Measurements from ENCODE around the gene KIF6.

Gene KIF6

DNA sequence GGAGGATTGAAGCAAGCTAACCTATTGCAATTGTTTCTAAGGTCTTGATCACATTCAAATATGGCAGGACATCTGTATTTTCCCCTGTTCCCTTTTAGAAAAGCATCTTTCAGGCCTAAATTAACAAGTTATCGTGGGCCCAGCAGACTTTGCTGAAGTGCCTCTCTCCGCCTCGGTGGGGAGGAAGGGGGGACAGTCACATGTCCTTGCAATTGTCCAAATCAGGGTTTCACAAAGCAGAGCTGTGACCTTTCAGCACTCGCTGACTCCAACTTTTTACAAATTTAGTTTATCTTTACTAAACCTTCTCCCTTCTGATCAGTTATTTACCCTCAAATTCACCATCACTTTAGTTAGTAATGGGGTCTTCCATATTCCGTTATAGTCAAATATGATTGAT is 328.4 kb downstream of the KIF6 start:
- no peak overlapping the region for H3K27ac ChIP-seq (replicated peaks)
- DNase-seq (ENCODE audit: low read depth in 1 of 2, low spot score in 1 of 2) = no peak
- TF ChIP-seq SPI1 (IDR thresholded peaks at IDR 0.05; ENCODE audit: borderline replicate concordance, low read depth) = no peak
- no peak for TF ChIP-seq REST (IDR thresholded peaks at IDR 0.05; ENCODE audit: insufficient replicate concordance, low read depth)
- TF ChIP-seq GABPA (IDR thresholded peaks at IDR 0.05; ENCODE audit: low read depth) = no peak
- TF ChIP-seq, protein P1, sequence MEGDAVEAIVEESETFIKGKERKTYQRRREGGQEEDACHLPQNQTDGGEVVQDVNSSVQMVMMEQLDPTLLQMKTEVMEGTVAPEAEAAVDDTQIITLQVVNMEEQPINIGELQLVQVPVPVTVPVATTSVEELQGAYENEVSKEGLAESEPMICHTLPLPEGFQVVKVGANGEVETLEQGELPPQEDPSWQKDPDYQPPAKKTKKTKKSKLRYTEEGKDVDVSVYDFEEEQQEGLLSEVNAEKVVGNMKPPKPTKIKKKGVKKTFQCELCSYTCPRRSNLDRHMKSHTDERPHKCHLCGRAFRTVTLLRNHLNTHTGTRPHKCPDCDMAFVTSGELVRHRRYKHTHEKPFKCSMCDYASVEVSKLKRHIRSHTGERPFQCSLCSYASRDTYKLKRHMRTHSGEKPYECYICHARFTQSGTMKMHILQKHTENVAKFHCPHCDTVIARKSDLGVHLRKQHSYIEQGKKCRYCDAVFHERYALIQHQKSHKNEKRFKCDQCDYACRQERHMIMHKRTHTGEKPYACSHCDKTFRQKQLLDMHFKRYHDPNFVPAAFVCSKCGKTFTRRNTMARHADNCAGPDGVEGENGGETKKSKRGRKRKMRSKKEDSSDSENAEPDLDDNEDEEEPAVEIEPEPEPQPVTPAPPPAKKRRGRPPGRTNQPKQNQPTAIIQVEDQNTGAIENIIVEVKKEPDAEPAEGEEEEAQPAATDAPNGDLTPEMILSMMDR (IDR thresholded peaks at IDR 0.05; ENCODE audit: insufficient read depth, low read length) = no peak
- TF ChIP-seq POLR2AphosphoS5 (IDR thresholded peaks at IDR 0.05; ENCODE audit: low read depth) = no peak
- peaks cover 6% of the 10 kb centered on the region for H3K27me3 ChIP-seq (ENCODE audit: insufficient read depth, poor library complexity, severe bottlenecking)
- H3K4me3 ChIP-seq (replicated peaks; ENCODE audit: insufficient read depth, low read length) = no peak overlapping the region

GRCh38 chr6:39393075-39393474 is 332.1 kb downstream of the KIF6 start:
- DNase-seq (ENCODE audit: low read depth in 1 of 2, low spot score in 1 of 2) = no peak
- H3K27ac ChIP-seq (replicated peaks) = no peak overlapping the region
- H3K27me3 ChIP-seq (ENCODE audit: insufficient read depth, poor library complexity, severe bottlenecking) = peaks cover 9% of the 10 kb centered on the region
- TF ChIP-seq, protein P1 (IDR thresholded peaks at IDR 0.05; ENCODE audit: insufficient read depth, low read length) = no peak
- TF ChIP-seq GABPA (IDR thresholded peaks at IDR 0.05; ENCODE audit: low read depth) (no peak), REST (IDR thresholded peaks at IDR 0.05; ENCODE audit: insufficient replicate concordance, low read depth) (no peak), SPI1 (IDR thresholded peaks at IDR 0.05; ENCODE audit: borderline replicate concordance, low read depth) (no peak), POLR2AphosphoS5 (IDR thresholded peaks at IDR 0.05; ENCODE audit: low read depth) (no peak)
- H3K4me3 ChIP-seq (replicated peaks; ENCODE audit: insufficient read depth, low read length) = no peak overlapping the region

- Histone ChIP-seq H3K4me3 (replicated peaks; ENCODE audit: insufficient read depth, low read length) (no peak overlapping the region), H3K27me3 (ENCODE audit: insufficient read depth, poor library complexity, severe bottlenecking) (peaks cover 9% of the 10 kb centered on the region), H3K27ac (replicated peaks) (no peak overlapping the region)
- DNase-seq (ENCODE audit: low read depth in 1 of 2, low spot score in 1 of 2) = no peak
- TF ChIP-seq POLR2AphosphoS5 (IDR thresholded peaks at IDR 0.05; ENCODE audit: low read depth) (no peak), REST (IDR thresholded peaks at IDR 0.05; ENCODE audit: insufficient replicate concordance, low read depth) (no peak), SPI1 (IDR thresholded peaks at IDR 0.05; ENCODE audit: borderline replicate concordance, low read depth) (no peak), GABPA (IDR thresholded peaks at IDR 0.05; ENCODE audit: low read depth) (no peak)
- TF ChIP-seq, protein P1 (IDR thresholded peaks at IDR 0.05; ENCODE audit: insufficient read depth, low read length) = no peak
Observed at GRCh38 chr6:39391182-39391581, 334.0 kb downstream of the KIF6 start.
